ENCODE measurements around the gene GPR160.
"Not testable (repeated sequence)": the region's sequence is repeated elsewhere in the genome, so short reads cannot be mapped to it uniquely, and the experiment has no call there.

GPR160 gene, protein sequence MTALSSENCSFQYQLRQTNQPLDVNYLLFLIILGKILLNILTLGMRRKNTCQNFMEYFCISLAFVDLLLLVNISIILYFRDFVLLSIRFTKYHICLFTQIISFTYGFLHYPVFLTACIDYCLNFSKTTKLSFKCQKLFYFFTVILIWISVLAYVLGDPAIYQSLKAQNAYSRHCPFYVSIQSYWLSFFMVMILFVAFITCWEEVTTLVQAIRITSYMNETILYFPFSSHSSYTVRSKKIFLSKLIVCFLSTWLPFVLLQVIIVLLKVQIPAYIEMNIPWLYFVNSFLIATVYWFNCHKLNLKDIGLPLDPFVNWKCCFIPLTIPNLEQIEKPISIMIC

DNA sequence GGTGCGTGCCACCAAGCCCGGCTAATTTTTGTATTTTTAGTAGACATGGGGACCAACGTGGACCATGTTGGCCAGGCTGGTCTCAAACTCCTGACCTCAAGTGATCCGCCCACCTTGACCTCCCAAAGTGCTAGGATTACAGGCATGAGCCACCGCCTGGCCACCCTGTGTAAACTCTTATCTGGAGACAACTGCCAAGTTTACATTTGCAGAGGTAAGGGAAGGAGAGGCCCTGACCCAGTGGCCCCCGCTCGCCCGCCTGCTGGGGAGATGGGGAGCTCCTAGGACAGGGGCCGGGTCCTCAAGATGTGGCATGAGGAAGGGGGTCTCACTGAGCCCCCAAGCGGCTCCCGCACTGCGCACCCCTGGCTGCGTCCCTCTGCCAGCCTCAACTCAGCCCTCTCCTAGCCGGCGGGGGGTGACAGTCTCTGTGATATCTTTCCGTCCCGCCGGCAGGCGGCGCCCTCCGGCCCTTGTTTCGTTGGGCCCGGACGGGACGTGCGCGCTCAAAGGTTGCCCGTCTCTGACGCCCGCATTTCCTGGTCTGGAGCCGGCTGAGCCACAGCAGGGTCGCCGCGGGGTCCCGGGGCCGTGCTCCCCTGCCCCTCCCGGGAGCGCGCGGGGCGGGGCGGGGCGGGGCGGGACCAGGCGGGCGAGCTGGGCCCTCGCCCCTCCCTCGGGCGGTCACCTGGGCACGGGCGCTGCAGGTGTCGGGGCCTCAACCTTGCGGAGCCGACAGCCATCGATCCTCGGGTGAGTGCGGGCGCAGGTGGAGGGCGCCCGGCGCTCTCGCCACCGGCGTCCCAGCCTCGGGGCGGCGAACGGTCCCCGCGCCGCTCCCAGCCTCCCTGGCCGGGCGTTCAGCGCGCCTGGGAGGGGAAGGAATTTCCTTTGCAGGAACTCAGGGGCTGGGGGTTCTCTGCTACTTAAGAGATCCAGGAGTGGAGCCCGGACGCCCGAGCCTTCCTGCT is at the start of gene GPR160:
GPR160 (plus strand) TSS at position 533 of the 971 bp plus-strand sequence. CDS start 45,978 bp downstream, outside the sequence.
- DNase-seq (ENCODE audit: low read depth, low spot score), result peak; percentile 90

DNA sequence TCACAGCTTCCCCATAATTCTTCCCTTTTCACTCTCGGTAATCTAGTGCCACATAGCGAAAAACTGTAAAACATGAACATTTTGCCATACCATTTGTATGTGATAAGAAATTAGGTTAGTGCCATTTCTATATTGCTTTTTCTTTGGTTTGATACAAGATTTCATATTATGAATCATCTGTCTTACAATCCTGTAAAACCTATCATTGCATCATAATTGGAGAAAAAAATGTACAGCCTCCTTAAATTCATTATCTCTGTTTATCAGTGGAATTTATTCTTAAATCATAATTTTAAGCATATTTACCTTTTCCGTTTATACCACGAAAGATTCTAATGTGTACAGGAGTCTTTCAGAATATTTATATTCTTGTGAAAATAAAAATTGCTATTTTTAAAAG is 47.4 kb upstream of the GPR160 start:
- DNase-seq (ENCODE audit: low read depth, low spot score), result no peak

DNA sequence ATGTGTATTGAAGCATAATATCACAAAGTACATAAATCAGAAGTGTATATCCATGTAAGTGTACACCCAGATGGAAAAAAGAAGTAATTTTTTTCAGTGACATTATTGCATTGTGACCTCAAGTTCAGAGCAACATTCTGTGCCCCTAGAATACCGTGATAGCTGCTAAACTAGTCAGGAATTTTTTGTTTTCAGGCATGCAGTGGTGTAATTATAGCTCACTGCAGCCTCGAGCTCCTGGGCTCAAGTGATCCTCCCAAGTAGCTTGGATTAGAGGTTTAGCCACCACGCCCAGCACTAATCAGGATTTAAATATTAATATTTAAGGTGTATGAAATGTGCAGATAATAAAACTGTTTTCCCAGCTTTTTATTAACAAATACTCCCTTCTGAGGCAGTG is 45.6 kb upstream of the GPR160 start:
- DNase-seq (ENCODE audit: low read depth, low spot score), result no peak

DNA sequence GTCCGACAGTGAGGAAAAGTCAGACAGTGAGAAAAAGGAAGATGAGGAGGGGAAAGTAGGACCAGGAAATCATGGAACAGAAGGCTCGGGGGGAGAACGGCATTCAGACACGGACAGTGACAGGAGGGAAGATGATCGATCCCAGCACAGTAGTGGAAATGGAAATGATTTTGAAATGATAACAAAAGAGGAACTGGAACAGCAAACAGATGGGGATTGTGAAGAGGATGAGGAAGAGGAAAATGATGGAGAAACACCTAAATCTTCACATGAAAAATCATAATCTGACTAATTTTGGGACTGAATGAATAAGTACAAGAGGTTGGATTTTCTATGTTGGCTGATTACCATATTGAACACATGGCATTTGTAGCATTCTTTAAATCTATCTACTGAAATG is 45.0 kb upstream of the GPR160 start:
- no peak for DNase-seq (ENCODE audit: low read depth, low spot score)

DNA sequence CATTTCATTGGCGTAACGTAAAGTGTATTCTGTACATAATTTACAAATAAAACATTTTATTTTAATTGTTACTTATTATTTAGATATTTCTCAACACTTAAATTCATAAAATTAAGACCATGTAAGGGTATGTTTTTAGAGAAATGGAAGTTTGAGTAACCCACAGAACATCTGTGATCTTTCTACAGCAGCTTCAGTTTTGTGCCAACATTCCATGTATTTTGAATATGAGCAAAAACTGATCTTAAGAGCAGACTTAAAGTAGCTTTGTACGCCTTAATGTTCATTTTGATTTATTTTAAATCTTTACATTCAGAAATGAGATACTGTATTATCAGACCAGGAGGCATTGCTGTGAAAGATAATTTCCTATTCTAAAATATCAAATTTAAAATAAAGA is 44.0 kb upstream of the GPR160 start:
- no peak for DNase-seq (ENCODE audit: low read depth, low spot score)

DNA sequence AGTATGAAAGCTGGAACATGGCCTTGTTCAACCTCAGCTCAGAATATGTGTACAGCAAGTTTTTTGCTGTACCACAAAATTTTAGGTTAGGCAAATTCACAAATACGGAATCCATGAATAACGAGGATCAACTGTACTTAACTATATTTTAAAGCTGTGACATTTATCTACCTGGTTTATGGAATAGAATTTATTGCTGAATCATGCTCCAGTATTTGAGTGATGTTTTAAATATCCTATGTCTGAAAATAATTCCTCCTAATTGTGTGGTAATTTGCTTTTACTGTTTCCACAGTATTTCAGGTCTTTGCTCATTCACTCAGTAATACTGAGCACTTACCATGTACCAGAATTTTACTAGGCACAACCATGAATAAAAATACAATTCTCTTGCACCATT is 41.7 kb upstream of the GPR160 start:
- no peak for DNase-seq (ENCODE audit: low read depth, low spot score)

DNA sequence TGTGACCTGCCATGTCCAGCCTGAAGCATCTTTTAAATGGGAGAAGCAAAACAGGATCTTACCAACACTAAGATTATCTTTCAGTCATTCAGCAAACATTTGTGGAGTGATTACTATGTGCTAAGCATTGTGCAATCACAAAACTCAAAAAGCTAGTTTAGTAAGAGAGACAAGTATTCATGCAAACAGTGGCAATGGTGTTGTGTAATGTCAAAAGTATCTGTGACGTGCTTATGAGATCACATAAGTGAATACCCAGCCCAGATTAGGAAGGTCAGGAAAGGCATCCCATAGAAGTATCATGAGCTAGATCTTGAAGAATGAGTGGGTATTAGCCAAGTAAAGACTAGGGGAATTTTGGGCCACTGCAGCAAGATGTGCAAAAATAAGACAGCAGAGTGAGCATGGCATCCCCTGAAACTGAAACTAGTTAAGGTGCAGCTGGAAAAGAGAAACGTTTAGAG is 39.1 kb upstream of the GPR160 start:
- DNase-seq (ENCODE audit: low read depth, low spot score), result no peak

DNA sequence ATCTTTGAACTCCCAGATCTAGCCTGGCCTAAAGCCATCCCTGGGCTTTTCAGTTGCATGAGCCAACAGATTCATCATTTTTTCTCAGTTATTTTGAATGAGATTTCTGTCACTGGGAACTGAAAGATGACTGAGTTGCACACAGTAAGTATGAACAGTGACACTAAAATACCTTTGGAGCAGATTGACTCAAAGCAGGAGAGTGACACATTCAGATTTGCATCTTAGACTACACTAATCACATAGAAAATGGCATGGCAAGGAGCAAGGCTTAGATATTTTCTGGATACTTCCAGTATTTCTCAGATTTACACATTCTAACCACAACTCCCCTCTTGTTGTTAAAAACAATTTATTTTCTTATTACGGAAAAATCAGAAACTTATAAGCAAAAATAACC is 38.4 kb upstream of the GPR160 start:
- DNase-seq (ENCODE audit: low read depth, low spot score), result no peak

DNA sequence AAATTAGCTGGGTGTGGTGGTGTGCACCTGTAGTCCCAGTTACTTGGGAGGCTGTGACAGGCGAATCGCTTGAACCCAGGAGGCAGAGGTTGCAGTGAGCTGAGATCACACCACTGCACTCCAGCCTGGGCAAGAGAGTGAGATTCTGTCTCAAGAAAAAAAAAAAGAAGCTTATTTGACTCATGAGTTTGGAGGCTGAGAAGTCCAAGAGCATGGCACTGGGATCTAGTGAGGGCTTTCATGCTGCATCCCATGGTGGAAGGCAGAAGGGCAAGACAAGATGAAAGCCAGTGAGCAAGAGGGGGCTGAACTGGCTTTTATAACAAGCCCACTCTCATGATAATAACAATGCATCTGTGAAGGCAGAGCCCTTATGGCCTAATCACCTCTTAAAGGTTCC is 37.7 kb upstream of the GPR160 start:
- DNase-seq (ENCODE audit: low read depth, low spot score), result no peak

DNA sequence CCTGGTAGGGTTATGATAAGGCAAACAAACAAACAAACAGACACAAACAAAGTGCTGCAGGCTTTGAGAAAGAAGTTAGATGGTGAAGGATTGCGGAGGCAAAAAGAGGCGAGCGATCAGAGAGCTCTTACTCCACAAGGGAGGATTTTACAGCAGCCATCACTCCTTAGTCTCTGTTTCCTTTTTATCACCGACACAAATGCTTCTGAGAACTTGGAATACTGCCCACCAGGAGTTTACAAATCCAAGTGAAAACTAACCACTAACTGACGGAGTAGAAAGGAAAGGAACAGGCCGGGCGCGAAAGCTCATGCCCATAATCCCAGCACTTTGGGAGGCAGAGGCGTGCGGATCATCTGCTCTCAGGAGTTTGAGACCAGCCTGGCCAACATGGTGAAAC is 35.6 kb upstream of the GPR160 start:
- no peak for DNase-seq (ENCODE audit: low read depth, low spot score)

DNA sequence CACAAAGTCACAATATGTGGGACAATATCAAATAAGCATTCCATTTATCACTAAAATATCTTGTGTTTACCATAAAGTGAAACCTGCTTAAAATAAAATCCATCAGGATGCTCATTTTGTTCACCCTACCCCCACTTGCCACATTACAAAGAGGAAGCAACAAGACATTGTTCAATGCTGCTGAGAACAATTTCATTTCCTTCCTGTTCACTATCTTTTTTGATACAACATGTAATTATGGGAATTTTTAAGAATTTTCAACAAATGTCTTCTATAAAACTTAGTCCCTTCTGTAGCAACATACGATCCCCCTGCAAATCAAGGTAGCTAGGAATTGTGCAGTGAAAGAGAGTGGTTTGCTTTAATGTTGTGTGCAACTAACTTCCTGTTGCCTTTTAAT is 34.9 kb upstream of the GPR160 start:
- DNase-seq (ENCODE audit: low read depth, low spot score), result no peak

DNA sequence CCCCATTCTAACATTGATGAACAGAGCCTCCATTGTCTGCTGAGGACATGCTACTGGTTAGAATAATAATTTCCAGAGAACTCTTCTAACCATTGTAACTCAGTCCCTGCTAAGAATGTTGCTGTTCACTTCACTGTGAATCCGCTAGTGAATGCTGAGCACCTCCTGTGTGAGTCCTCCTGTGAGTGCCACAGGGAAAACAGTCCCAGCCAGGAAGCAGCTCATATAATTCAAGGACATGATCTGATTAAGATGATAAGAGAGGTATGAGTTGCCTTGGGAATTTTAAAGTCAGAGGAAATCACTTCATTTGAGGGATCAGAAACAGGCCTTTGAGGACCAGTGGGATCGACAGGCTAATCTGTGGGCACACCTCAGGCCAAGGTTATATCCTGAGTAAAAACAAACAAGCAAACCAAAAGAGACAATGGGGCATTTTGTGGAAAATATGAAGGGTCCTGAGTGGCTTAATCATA is 33.9 kb upstream of the GPR160 start:
- DNase-seq (ENCODE audit: low read depth, low spot score), result no peak

DNA sequence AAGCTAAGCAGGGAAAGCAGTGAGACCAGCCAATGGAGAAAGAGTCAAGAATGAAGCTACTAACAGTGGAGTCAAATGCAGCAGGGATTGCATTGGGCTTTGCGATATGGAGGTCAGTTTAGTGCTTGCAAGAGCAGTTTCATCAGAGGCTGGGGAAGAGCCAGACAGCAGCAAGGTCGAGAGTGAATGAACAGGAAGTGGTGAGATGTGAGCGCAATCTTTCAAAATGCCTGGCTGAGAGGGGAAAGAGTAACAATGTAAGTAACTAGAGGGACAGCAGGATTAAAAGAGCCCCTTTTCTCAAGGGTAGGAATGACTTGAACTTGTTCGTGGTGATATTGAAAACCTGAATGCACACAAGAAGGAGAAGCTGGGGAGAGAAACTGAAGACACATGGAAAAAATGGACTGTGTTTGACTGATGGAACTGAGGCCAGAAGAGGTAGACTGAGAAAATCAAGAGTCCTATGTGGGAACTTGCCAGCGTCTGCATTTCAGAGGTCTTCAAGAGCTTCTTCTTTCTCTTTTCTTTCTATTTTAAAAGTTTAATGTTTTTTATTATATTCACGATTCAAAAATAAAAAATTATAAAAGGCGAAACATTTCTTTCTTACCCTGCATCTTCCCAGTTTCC is 30.6 kb upstream of the GPR160 start:
- DNase-seq (ENCODE audit: low read depth, low spot score), result no peak

DNA sequence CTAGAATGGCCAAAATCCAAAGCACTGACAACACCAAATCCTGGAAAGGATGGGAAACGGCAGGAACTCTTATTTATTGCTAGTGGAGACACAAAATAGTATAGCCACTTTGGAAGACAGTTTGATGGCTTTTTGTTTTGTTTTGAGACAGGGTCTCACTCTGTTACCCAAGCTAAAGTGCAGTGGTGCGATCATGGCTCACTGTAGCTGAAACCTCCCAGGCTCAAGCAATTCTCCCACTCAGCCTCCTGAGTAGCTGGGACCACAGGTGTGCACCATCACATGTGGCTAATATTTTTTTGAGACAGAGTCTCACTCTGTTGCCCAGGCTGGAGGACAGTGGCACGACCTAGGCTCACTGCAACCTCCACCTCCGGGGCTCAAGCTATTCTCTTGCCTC is 27.3 kb upstream of the GPR160 start:
- DNase-seq (ENCODE audit: low read depth, low spot score), result no peak

DNA sequence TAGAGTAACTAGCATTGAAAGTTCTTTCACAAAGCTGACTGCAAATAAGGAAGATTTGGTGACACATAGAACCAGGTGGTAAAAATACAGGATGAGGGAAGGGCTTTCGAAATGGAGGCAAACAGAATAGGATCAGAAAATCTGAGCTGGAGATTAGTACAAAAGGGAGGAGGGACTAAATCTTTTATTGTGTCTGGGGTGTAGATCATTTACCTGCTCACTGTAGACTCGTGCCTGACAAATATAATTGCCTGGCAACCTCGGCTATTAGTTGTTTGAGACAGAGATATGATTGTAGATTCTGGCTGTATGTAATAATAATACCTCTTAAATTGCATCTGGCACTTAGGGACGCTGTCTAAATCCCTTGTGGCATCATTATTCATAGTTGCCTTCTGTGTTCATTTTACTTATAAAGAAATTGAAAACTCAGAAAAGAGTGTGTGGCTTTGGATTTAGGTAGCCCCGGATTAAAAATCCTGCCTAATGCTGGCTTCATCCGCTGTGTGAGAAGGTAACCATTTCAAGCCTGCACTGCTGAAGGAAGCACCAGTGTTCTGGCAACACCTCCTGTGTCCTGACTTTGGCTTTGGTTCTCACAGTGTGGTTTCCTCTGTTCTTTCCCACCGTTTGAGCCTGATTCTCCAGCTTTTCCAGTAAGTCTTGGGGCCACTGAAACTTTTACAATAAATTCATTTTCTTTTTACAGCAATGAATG is 25.0 kb upstream of the GPR160 start:
- DNase-seq (ENCODE audit: low read depth, low spot score), result no peak

DNA sequence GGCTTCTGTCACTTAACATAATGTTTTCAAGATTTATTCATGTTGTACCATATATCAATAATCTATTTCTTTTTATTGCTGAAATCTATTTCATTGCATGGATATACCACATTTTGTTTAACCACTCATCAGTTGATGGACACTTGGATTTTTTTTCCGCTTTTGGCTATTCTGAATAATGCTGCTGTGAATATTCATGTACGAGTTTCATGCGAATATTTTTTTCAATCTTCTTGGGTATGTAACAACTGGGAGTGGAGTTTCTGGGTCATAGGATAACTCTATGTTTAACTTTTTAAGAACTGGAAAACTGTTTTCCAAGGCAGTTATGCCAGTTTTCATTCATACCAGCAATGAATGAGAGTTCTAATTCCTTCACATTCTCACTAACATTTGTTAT is 21.7 kb upstream of the GPR160 start:
- DNase-seq (ENCODE audit: low read depth, low spot score), result no peak

DNA sequence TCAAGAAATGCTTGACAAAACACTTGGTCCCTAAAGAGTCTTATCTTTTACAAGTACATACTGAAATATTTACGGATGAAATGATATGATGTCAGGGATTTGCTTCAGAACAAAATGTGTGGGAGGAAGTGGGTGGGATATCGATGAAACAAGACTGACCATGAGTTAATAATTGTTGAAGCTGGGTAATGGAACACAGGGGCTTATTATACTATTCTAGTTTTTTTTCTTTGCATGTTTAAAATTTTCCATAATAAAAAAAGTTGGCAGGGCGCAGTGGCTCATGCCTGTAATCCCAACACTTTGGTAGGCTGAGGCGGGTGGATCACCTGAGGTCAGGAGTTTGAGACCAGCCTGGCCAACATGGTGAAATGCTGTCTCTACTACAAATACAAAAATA is 18.5 kb upstream of the GPR160 start:
- DNase-seq (ENCODE audit: low read depth, low spot score), result not testable (repeated sequence)

DNA sequence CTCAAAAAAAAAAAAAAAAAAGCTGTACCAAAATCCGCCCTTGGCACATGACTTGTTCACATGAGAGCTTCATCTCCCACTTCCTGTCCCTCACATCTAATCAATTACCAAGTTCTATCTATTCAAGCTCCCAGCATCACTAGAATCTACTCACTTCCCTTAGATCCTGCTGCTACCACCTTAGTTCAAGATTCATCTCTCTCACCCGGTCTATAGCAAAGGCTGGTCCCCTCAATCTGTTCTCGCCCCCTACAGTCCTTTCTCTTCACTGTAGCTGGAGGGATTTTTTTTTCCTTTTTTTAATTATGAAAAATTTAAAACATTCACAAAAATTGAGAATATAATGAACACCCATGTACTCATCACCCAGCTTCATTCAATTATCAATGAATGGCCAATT is 16.7 kb upstream of the GPR160 start:
- no peak for DNase-seq (ENCODE audit: low read depth, low spot score)

DNA sequence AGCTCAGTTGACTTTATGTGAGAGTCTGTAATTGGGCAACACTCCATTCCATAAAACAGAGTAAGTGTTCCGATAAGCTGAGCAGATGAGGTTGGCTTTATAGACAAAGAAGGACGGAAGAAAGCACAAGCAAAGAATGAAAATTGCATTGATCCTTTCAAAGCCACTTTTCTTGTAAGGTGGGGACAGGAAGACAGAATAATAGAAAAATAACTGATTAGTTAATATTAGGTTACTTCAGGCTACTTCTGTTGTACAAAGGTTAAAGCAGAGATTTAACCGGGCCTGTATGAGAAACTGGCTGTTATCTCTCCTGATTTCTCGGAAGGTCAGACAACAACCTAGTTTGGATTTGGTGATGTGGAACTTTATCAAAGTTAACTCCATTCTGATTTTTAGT is 15.5 kb upstream of the GPR160 start:
- no peak for DNase-seq (ENCODE audit: low read depth, low spot score)

DNA sequence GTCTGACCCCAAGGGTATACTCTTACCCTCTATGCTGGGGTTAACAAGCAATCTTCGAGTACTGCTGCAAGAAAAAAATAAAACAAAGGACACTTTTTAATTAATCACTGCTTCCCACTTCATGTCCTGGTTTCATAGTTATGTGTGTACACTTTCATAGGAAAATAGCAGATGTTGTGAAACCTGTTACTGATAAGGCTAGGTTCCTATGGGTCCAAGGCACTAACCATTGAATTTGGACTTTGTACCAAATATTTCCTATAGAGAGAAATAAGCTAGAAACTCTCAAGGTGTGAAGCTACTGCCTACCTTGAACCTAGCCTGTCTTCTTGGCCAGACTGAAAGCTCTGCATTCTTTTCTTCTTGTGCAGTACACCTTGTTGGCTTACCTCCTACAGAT is 14.6 kb upstream of the GPR160 start:
- no peak for DNase-seq (ENCODE audit: low read depth, low spot score)

DNA sequence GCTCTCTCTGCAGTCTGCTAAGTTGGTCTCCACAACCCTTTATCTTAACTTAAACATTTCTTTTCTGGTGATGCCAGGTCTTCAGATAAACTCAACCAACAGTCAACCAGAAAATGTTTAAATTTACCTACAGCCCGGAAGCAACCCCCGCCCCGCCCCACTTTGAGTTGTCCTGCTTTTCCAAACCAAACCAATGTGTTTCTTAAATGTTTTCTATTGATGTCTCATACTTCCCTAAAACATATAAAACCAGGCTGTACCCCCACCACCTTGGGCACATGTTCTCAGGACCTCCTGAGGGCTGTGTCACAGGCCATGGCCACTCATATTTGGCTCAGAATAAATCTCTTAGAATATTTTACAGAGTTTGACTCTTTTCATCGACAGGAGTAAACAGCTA is 13.2 kb upstream of the GPR160 start:
- DNase-seq (ENCODE audit: low read depth, low spot score), result no peak

Measured in ELF-1 (cell line).